Measurements from ENCODE around the gene CD53.

The CD53 gene

DNA sequence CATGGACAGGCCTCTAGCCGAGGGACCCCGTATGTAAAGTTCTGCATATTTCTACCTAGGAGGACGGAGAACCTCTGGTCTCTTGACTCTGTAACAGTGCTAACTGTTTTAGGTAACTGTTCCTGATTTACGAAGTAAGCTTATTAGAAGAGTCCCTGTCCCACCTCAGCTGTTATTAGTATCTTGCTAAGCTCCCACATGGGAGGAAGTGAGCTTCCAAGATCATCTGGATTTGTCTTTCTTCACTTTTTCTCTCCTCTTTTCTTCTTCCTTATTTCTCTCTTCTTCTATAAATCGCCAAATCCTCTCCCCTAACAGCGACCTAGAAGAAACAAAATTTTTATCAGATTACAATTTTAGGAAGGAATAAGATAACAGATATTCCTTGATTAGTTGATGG, 4.4 kb downstream of the CD53 start:
- no peak for DNase-seq

DNA sequence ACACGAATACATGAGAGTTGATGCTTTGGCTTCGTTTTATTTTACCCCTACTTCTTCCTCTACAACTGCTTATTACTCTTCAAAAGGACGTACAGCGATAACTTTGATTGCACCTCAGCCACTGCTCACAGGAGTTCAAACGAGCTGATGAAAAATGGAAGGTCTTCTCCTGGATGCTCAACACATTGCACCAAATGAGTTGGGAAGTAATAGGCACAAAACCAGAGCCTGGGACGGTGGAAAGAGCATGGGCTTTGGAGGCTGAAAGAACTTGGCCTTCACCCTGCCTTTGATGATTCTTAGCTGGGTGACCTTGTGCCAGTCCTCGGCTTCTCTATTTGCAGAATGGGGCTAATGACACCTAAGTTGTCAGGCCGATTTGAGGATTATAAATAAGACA, 4.8 kb downstream of the CD53 start:
- no peak for DNase-seq

DNA sequence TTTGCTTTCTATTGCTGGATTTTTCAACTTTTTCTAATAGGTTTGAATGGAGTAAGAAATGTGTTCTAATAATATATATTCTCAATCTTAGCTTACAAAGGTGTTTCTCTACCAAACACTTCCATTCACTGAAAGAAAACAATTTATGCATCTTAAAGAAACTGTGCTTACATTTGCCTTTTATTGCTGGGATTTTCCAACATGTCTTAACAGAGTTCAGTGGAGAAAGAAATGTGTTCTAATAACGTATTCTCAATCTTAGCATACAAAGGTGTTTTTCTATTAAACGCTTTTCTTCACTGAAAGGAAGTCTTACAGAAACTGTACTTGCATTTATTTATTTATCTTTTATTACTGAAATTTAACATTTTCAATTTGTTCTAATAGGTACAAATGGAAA, 5.6 kb downstream of the CD53 start:
- DNase-seq: no peak

DNA sequence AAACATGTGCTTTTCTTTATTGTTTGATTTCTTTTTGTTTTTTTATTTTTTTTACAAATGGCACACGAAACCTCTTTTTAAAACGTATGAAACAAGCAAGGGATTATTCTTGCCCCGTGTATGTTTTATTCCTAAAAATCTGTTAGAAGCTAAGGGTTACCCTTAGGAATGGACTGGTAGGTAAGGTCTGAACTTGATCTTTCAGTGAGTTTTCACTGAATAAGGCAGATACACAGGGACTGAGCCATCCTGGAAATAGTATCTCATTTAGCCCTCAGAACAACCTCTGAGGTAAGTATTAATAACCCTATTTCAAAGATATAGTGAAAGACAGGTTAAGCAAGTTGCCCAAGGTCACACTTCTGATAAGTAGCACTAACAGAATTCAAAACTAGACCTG, 6.0 kb downstream of the CD53 start:
- no peak for DNase-seq

- DNase-seq: peak; percentile 79 to 85
These were observed 7.0 kb downstream of the CD53 start for GRCh38 chr1:110879758-110880606.

- peak; percentile 60 to 69 for DNase-seq
These were observed 7.9 kb downstream of the CD53 start for GRCh38 chr1:110880708-110881374.

GRCh38 chr1:110888049-110888448, 15.1 kb downstream of the CD53 start:
- no peak for DNase-seq

- no peak for DNase-seq
These were observed 15.7 kb downstream of the CD53 start for GRCh38 chr1:110888641-110889040.

- DNase-seq: no peak
These were observed 17.7 kb downstream of the CD53 start for GRCh38 chr1:110890474-110891196.

GRCh38 chr1:110893908-110894490, 21.1 kb downstream of the CD53 start:
- no peak for DNase-seq

GRCh38 chr1:110896090-110896489, 23.1 kb downstream of the CD53 start:
- DNase-seq: peak in 1 of 2 donors; percentile 65

GRCh38 chr1:110897681-110898080, 24.7 kb downstream of the CD53 start:
- peak in 1 of 2 donors; percentile 32 for DNase-seq

DNA sequence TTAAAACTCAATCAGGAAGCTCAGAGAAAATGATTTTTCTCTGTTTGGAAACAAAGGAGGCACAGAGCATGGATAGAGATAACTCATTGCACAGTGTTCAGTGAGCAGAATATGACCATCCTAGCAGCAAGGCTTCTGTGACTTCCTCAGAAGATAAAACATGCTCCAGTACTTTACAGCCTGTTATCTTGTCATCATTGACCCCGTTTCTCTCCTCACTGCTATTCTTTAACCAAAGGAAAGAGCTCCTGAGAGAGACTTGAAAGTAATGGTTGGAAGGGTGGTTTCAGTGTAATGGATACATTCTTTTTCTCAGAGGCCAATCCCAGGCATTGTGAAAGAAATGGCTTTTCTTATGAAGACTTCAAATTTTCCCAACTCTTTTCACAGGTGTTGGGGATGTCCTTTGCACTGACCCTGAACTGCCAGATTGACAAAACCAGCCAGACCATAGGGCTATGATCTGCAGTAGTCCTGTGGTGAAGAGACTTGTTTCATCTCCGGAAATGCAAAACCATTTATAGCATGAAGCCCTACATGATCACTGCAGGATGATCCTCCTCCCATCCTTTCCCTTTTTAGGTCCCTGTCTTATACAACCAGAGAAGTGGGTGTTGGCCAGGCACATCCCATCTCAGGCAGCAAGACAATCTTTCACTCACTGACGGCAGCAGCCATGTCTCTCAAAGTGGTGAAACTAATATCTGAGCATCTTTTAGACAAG, 25.9 kb downstream of the CD53 start:
- no peak for DNase-seq

- no peak for DNase-seq
These were observed 26.5 kb downstream of the CD53 start for GRCh38 chr1:110899458-110899843.

GRCh38 chr1:110902820-110903463, 30.0 kb downstream of the CD53 start:
- no peak for DNase-seq

DNA sequence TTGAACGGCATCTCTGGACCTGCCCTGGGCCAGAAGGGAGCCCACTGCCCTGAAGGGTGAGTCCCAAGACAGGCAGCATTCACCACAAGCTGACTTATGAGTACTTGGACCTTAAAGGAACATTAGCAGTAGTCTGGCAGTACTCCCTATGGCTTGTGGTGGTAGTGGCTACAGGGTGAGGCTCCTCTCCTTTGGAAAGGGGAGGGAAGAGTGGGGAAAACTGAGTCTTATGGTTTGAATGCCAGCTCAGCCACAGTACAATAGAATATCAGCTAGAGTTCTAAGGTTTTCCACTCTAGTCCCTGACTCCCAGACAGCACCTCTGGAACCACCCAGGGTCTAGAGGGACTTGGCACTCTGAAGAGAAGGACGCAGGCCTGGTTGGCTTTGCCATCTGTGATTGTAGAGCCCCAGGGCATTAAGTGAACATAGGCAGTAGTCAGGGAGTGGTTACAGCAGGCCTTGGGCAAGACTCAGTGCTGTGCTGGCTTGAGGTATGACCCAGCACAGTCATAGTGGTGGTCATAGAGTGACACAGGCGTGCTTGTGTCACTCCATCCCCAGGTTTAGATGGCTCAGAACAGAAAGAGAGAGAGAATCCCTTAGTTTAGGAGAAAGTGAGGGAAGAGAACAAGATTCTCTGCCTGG, 31.0 kb downstream of the CD53 start:
- no peak for DNase-seq

DNA sequence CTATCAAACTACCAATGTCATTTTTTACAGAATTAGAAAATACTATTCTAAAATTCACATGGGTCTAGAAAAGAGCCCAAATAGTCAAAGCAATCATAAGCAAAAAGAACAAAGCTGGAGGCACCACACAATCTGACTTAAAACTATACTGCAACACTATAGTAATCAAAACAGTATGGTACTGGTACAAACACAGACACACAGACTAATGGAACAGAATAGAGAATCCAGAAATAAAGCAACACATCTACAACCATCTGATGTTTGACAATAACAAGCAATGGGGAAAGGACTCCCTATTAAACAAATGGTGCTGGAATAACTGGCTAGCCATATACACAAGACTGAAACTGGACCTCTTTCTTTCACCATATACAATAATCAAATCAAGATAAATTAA, 39.8 kb downstream of the CD53 start:
- DNase-seq: no peak

DNA sequence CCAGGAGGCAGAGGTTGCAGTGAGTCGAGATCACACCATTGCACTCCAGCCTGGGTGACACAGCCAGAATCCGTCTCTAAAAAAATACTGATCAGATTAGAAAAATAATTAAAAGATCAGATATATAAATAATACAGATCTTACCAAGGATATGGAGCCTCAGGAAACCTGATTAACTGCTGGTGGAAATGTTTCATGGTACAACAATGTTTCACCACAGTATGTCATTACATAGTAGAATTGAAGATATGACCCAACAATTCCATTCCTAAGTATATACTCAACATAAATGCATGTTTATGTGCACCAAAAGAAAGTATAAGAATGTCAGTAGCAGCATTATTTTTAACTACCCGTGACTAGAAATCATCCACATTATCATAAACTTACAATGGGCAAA, 41.7 kb downstream of the CD53 start:
- no peak for DNase-seq

- DNase-seq: no peak
These were observed 42.9 kb downstream of the CD53 start for GRCh38 chr1:110915804-110916203.

DNA sequence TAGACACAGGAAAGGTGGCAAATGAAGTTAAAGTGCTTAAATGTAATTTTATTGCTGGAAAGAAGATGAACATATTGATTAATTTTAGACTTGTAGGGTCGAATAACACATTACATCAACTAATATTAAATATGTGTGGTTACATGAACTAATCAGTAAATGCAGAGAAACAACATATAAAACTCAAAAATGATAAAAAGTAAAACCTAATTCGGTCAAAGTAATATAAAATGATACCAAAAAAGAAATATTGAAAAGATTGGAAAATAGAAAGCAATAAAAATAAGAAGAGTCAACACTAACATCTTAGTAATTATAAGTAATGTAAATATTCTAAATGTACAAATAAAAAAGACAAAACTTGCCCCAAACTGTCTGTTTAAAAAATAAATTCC, 43.3 kb downstream of the CD53 start:
- DNase-seq: no peak

GRCh38 chr1:110916669-110917306, 43.8 kb downstream of the CD53 start:
- DNase-seq: peak in 1 of 2 donors; percentile 13
